NT2/D1 (cell line): ENCODE data around the gene BCAT1.

Experiments
- SUZ12 ChIP-seq: IDR thresholded peaks from 2 replicates; pipeline ENCODE4 v1.6.1; 2011; ENCODE audit not compliant: insufficient read length, insufficient read depth; ENCODE audit errors: extremely low read depth
- YY1 ChIP-seq: IDR thresholded peaks from 2 replicates; pipeline ENCODE4 v1.6.1; 2011; ENCODE audit not compliant: insufficient read length, insufficient read depth
- ZNF274 ChIP-seq: IDR thresholded peaks from 2 replicates; pipeline ENCODE4 v1.6.1; 2011; ENCODE audit warnings: mild to moderate bottlenecking, low read depth, low read length

DNA sequence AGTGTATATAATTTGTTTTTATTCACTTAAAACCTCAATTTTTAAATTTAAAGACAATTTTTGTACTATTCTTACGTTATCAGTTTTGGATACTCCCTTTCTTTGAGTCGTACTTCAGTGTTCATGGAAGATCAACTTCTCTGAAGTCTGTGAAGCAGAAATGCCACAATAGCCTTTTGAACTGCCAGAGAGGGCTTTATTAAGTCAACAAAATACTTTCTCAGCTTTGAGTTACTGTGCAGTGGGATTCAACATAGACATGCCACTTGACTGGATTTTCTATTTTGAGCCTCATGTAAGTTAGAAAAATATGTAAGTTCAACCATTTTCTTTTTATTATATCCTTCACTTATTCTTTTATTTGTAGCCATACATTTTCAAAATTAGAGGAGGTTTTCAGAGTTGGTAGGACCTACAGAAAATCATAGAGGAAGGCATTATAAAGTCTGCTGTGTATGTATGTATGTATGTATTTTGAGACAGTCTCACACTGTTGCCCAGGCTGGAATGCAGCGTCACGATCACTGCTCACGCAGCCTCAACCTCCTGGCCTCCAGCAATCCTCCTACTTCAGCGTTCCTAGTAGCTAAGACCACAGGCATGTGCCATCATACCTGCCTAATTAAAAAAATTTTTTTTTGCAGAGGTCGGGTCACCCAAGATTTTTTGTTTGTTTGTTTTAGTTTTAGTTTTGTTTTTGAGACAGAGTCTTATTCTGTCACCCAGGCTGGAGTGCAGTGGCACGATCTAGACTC, 31.3 kb upstream of the BCAT1 start:
- TF ChIP-seq ZNF274 (no peak), YY1 (no peak), SUZ12 (no peak)
